HG03469 (cell line): ENCODE measurements around the gene YPEL5.
A peak's percentile ranks its signal among the peaks of the same experiment; 100 is the strongest.
"Not testable (repeated sequence)": the region's sequence is repeated elsewhere in the genome, so short reads cannot be mapped to it uniquely, and the experiment has no call there.

Experiments used
- ATAC-seq: cut with Tn5 transposase; IDR thresholded peaks from one replicate; pipeline ENCODE4 v1.9.1; 2021; ENCODE audit warnings: mild to moderate bottlenecking, moderate library complexity, moderate number of reproducible peaks; ENCODE audit not compliant: unreplicated experiment

The YPEL5 gene

GRCh38 chr2:30146337-30147195 is at the start of gene YPEL5:
YPEL5 (plus strand) TSS chr2:30147007; CDS start chr2:30156652, 9,645 bp downstream.
- peak; percentile 89 for ATAC-seq

DNA sequence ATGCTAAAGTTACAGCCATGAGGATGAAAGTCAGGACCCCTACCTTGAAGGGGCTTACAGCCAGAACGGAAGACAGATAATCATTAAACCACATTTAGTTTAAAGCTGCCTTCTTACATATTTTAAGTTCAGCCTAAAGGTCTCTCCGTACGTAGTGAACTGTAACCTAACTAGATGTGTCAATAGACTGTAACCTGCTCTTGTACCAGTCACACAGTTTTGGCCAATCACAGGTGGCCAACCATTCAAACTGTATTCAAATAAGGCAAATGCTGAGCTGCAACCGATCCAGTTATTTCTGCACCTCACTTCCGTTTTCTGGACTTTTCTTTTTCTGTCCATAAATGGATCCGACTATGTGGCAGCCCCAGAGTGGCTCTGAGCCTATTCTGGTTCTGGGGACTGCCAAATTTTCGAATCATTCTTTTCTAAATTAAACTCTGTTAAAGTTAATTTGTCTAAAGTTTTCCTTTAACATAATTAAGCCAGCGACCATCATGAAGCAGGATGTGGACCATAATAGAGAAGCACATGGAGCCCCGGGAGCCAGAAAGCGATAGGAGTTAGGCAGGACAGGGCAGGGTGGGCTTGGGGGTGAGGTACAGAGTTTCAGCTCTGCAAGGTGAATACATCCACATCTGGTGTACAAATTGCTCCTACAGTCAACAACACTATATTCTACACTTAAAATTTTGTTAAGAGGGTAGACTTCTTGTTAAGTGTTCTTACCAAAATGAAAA is 48.4 kb upstream of the YPEL5 start:
- ATAC-seq: no peak

DNA sequence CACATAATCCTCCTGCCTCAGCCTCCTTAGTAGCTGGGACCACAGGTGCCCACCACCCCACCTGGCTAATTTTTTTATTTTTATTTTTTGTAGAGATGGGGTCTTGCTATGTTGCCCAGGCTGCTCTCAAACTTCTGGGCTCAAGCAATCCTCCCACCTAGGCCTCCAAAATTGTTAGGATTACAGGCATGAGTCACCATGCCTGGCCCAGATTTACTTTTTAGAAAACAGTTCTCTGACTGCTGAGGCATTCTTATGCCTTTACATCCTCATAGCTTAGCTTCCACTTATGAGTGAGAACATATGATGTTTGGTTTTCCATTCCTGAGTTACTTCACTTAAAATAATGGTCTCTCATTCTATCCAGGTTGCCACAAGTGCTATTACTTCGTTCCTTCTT is 47.4 kb upstream of the YPEL5 start:
- ATAC-seq: not testable (repeated sequence)

GRCh38 chr2:30100691-30101090 is 46.1 kb upstream of the YPEL5 start:
- ATAC-seq: not testable (repeated sequence)

DNA sequence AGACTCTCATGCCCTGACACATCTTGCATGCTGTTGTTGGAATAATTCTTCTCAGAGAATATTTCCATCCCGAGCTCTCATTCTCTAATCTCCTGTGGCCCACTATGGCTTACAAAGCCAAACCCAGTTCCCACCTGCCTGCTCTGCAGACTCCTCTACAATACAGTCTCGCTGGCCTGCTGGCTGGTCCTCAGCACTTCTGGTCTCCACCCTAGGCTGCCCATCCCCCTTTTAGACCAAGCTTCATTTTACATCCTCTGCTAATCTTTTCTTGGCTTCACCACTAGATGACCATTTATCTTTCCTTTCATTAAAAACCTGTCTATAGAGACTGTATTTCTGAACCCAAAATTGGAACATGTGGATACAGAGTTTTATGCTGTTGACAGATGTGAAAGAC is 42.5 kb upstream of the YPEL5 start:
- no peak for ATAC-seq

DNA sequence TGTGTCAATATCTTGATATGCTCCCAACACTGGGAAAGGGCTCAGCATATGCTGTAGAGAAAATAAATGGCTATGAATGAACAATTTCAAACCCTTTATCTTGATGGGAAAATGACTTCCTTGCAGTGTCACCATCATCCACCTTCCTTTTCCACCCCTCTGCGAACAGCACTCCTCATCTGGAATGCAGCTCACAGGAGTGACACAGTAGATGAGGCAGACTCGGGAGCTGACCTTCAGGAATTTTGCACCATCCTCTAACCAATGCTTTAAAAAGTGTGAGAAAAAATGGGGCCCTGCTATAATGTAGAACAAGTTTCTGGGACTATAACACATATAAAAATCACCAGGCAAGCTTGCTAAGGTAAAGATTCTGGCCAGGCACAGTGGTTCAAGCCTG is 41.3 kb upstream of the YPEL5 start:
- no peak for ATAC-seq

DNA sequence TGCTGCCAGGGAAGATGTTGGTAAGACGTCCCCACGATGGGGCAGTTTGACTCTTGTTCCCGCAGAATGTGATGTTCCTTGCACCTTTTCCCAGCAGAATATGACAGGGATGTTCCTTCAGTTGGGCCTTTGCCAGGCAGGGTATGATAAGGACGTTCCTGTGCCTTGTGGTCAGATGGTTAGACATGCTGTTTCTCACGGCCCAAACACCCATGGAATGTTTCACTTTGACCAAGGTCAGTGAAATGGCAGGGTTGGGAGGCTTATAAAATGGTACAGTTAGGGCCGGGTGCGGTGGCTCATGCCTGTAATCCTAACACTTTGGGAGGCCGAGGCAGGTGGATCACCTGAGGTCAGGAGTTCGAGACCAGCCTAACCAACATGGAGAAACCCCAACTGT is 40.3 kb upstream of the YPEL5 start:
- ATAC-seq: no peak

GRCh38 chr2:30108192-30108591 is 38.6 kb upstream of the YPEL5 start:
- ATAC-seq: no peak

GRCh38 chr2:30108851-30109250 is 38.0 kb upstream of the YPEL5 start:
- ATAC-seq: no peak

DNA sequence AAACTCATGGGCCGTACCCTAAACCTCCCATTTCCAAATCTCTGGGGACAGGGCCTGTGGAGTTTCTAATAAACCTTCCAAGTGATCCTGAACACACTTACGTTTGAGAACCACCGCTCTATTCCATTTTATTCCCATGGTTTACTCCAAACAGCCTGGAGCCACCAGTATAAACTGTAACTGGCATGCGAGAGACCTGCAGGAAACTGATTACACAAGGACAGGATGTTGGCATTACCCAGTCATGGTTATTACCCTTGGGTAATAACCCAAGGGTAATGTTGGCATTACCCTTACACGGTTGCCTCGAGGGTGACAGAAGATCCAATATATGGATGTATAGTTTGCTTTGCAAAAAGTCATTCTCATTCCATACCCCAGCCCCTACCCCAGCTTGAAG is 37.0 kb upstream of the YPEL5 start:
- ATAC-seq: no peak

DNA sequence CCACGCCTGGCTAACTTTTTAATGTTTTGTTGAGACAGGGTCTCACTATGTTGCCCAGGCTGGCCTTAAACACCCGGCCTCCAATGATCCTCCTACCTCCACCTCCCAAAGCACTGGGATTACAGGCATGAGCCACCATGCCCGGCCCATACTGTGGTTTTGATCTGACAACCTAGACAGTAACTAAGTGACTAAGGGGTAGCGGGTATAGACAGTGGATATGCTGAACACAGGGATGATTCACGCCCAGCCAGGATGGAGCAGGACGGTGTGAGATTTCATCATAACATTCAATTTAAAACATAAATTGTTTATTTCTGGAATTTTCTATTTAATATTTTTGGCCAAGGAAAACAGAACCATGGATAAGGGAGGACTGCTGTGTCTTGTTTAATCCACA is 36.0 kb upstream of the YPEL5 start:
- ATAC-seq: no peak

- ATAC-seq: not testable (repeated sequence)
Observed at GRCh38 chr2:30111186-30111585, 35.6 kb upstream of the YPEL5 start.

DNA sequence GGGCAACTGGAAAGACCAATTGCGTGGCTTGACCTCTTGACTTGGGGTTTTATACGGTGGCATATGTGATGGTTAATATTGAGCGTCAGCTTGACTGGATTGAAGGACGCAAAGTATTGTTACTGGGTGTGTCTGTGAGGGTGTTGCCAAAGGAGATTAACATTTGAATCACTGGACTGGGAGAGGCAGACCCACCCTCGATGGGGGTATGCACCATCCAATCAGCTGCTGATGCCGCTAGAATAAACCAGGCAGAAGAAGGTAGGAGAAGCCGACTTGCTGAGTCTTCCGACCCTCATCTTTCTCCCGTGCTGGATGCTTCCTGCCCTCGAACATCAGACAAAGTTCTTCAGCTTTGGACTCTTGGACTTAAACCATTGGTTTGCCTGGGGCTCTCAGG is 34.2 kb upstream of the YPEL5 start:
- no peak for ATAC-seq

GRCh38 chr2:30113617-30114293 is 33.1 kb upstream of the YPEL5 start:
- ATAC-seq: no peak

- ATAC-seq: no peak
Observed at GRCh38 chr2:30115141-30115980, 31.4 kb upstream of the YPEL5 start.

GRCh38 chr2:30115981-30116285 is 30.9 kb upstream of the YPEL5 start:
- no peak for ATAC-seq

GRCh38 chr2:30122362-30122761 is 24.4 kb upstream of the YPEL5 start:
- ATAC-seq: no peak

DNA sequence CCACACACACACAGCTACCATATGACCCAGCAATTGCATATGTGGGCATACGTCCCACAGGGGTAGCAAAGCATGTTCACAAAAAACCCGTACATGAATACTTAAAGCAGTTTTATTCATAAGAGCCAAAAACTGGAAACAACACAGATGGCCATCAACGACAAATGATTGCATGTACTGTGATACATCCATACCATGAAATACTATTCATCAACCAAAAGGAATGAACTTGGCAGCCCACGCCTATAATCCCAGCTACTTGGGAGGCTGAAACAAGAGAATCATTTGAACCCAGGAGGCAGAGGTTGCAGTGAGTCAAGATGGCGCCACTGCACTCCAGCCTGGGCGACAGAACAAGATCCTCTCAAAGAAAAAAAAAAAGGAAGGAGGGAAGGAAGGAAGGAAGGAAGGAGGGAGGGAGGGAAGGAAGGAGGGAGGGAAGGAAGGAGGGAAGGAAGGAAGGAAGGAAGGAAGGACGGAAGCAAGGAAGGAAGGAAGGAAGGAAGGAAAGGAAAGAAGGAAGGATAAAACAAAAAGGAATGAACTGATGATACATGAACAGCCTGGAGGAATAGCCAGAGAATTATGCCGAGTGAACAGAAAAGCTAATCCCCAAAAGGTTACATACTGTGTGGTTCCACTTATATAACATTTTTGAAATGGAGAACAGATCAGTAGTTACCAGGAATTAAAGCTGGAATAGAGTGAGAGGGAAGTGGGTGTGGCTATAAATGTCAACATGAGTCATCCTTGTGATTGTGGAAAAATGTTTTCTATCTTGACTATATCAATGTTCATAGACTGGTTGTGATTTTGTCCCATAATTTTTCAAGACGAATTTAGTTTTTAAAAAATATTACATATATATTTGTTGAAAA is 19.6 kb upstream of the YPEL5 start:
- no peak for ATAC-seq

DNA sequence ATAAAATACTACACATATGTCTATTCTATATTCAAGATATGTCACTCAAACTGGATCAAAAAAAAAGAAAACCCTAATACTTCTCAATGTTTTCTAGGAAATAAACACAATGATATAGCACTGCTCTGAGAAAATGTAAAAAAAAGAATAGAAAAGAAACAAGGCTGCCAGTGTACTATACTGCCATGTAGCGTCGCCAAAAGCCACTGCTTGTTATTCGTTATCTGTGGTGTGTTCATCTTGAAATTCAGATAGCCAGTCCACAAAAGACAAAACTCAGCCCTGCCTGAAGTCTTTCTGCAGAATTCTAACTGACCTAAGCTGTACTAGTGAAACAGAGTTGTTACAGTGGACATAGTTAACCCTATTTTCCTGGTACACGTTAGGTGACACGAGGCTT is 12.2 kb upstream of the YPEL5 start:
- ATAC-seq: no peak

DNA sequence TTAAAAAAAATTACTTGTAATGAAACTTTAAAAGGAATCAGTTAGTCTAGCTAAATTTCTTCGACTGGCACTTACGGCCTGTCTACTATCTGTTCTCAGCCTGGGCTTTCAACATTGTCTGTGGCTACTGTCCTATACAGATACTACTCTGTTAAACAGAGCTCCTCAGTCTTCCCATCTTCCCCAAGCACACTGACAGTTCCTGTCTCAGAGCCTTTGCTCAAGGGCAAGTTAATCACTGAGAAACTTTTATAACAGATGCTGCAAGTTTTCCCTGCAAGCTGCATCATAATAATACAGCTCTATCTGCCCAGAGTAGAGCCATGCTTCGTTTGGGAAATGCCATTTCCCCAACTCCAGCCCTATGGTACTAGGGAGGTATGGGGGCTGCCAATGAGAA is 11.3 kb upstream of the YPEL5 start:
- ATAC-seq: no peak
